Transverse colon (tissue), 4 donors: ENCODE data around the gene TTN. TPM values are rescaled to one million over a fixed set of nuclear protein-coding genes. Genes with fewer than 3 reads are reported as not detected.

Experiments
- DNase-seq: peaks from one replicate; pipeline ENCODE4 v3.0.0-alpha.2; 2019
- H3K27ac ChIP-seq, 4 donors: fragments of 200-600 bp; sonication (generic); 2 replicates each; pipeline ENCODE4 v1.5.1; 2016 to 2018; ENCODE audit warnings: inconsistent platforms in 4 of 4
- H3K27me3 ChIP-seq: fragments of 200-600 bp; sonication (generic); 2 replicates; pipeline ENCODE4 v1.5.1; 2017; ENCODE audit warnings: inconsistent platforms
- H3K36me3 ChIP-seq, 4 donors: fragments of 200-600 bp; sonication (generic); 2 replicates each; pipeline ENCODE4 v1.5.1; 2017 to 2019; ENCODE audit warnings: inconsistent platforms in 4 of 4
- H3K4me1 ChIP-seq, 4 donors: fragments of 200-600 bp; sonication (generic); 2 replicates each; pipeline ENCODE4 v1.5.1; 2017 to 2020; ENCODE audit warnings: inconsistent platforms in 4 of 4
- H3K4me3 ChIP-seq, 4 donors: fragments of 200-600 bp; sonication (generic); 1 replicate in 1 of 4; 2 replicates in 3 of 4; pipeline versions ENCODE4 v1.5.1 to v1.6.1; 2017 to 2019; ENCODE audit warnings: inconsistent platforms in 4 of 4
- H3K9me3 ChIP-seq, 2 donors: fragments of 200-600 bp; sonication (generic); 2 replicates each; pipeline ENCODE4 v1.5.1; 2017 to 2019; ENCODE audit warnings: inconsistent platforms in 2 of 2
- CTCF ChIP-seq, 5 experiments: fragments of 200-600 bp in 3 of 5; fragments of 450-650 bp in 2 of 5; sonication (generic) in 3 of 5; IDR thresholded peaks; 1 replicate in 2 of 5; 2 replicates in 3 of 5; pipeline ENCODE4 v1.5.1; 2016 to 2017; ENCODE audit warnings: antibody characterized with exemption in 5 of 5, inconsistent platforms in 3 of 5, mild to moderate bottlenecking in 2 of 5, moderate library complexity in 1 of 5
- EP300 ChIP-seq: sonication (generic); formaldehyde crosslinking; IDR thresholded peaks from one replicate; pipeline ENCODE4 v1.6.1; 2017; ENCODE audit warnings: antibody characterized with exemption, low read depth
- POLR2A ChIP-seq: fragments of 450-650 bp; IDR thresholded peaks from one replicate; pipeline ENCODE4 v1.6.1; 2016; ENCODE audit warnings: antibody characterized with exemption, mild to moderate bottlenecking, moderate library complexity
- POLR2AphosphoS5 ChIP-seq, 3 donors: sonication (generic); formaldehyde crosslinking; IDR thresholded peaks; one replicate each; pipeline ENCODE4 v1.6.1; 2016; ENCODE audit warnings: antibody characterized with exemption in 3 of 3
- WGBS, 2 donors: methylation state at CpG; one replicate each; pipeline ENCODE4 v1.1.5; 2018; ENCODE audit warnings: low coverage in 1 of 2; 5-methylcytosine and 5-hydroxymethylcytosine counted together
- in situ Hi-C, 4 donors: fragments of 200-750 bp; cut with MboI; loops; one replicate each; pipeline versions ENCODE4 v1.15.0 to v1.15.1; 2017; ENCODE audit warnings: low sequenced_read_pairs in 3 of 4, low pct_ligation_motif_present in 1 of 4, low pct_unique_long_range_greater_than_20kb in 1 of 4
- intact Hi-C: fragments of 100-400 bp; cut with DNase I; formaldehyde crosslinking; loops from one replicate; pipeline ENCODE4 v1.15.1; 2023; ENCODE audit warnings: low total_unique reads
- total RNA-seq, 4 donors: library from RNA; depleted of rRNA; stranded (reverse); fragments of >200 nt; gene quantifications; one replicate each; pipeline ENCODE4 v1.1.0, GENCODE V29; 2016

Gene TTN
- total RNA-seq, 4 donors from 2014 or later, result 6.2 to 43.4 (median 18.1) TPM

- TF ChIP-seq POLR2AphosphoS5 (IDR thresholded peaks at IDR 0.05) (no peak), EP300 (no peak), CTCF (IDR thresholded peaks at IDR 0.05) (no peak), POLR2A (no peak)
- Histone ChIP-seq H3K27me3 (no peaks in the 10 kb centered on the region), H3K4me1 (peaks cover 0 to 15% (median 6%) of the 10 kb centered on the region in 4 donors), H3K9me3 (no peaks in the 10 kb centered on the region), H3K36me3 (peaks cover 0 to 69% (median 25%) of the 10 kb centered on the region in 4 donors), H3K4me3 (no peak overlapping the region), H3K27ac (no peak overlapping the region)
- WGBS, 2 donors, result 87 to 98% methylated on average over 3 of the region's 3 CpGs
- DNase-seq, result no peak
- in situ Hi-C loops, result no loop called here
- intact Hi-C loops, result no loop called here
These were observed 307.6 kb downstream of the TTN start for GRCh38 chr2:178499640-178500039.

- Histone ChIP-seq H3K27me3 (no peaks in the 10 kb centered on the region), H3K36me3 (peaks cover 0 to 68% (median 27%) of the 10 kb centered on the region in 4 donors), H3K27ac (no peak overlapping the region), H3K4me3 (no peak overlapping the region), H3K4me1 (peaks cover 0 to 15% (median 6%) of the 10 kb centered on the region in 4 donors), H3K9me3 (no peaks in the 10 kb centered on the region)
- no peak for DNase-seq
- in situ Hi-C loops, result no loop called here
- intact Hi-C loops, result no loop called here
- TF ChIP-seq CTCF (IDR thresholded peaks at IDR 0.05) (no peak), POLR2A (no peak), EP300 (no peak), POLR2AphosphoS5 (IDR thresholded peaks at IDR 0.05) (no peak)
These were observed 309.1 kb downstream of the TTN start for GRCh38 chr2:178498137-178498536.

GRCh38 chr2:178496049-178496448, 311.2 kb downstream of the TTN start:
- no peaks in the 10 kb centered on the region for H3K27me3 ChIP-seq
- TF ChIP-seq POLR2A, result no peak
- peaks cover 0 to 65% (median 27%) of the 10 kb centered on the region in 4 donors for H3K36me3 ChIP-seq
- no peaks in the 10 kb centered on the region for H3K9me3 ChIP-seq
- DNase-seq, result no peak
- 50 to 66% methylated on average over 3 to 4 of the region's 4 CpGs for WGBS, 2 donors
- H3K4me1 ChIP-seq, result peaks cover 0 to 15% (median 6%) of the 10 kb centered on the region in 4 donors
- no peak overlapping the region for H3K4me3 ChIP-seq
- H3K27ac ChIP-seq, result peak overlapping the region; percentile 46 to 58 (median 52)
- in situ Hi-C loops (no loop called here), intact Hi-C loops (no loop called here)

GRCh38 chr2:178491612-178492011, 315.6 kb downstream of the TTN start:
- TF ChIP-seq POLR2AphosphoS5 (IDR thresholded peaks at IDR 0.05) (no peak), EP300 (no peak), CTCF (IDR thresholded peaks at IDR 0.05) (no peak), POLR2A (no peak)
- no peaks in the 10 kb centered on the region for H3K27me3 ChIP-seq
- peaks cover 0 to 54% (median 20%) of the 10 kb centered on the region in 4 donors for H3K36me3 ChIP-seq
- no peak overlapping the region for H3K27ac ChIP-seq
- no peak overlapping the region for H3K4me3 ChIP-seq
- in situ Hi-C loops, result no loop called here
- intact Hi-C loops, result no loop called here
- WGBS, 2 donors, result 90% methylated on average over 6 of the region's 6 CpGs
- H3K4me1 ChIP-seq, result peaks cover 0 to 13% (median 6%) of the 10 kb centered on the region in 4 donors
- no peaks in the 10 kb centered on the region for H3K9me3 ChIP-seq
- no peak for DNase-seq

GRCh38 chr2:178485356-178485755, 321.9 kb downstream of the TTN start:
- H3K27ac ChIP-seq, result no peak overlapping the region
- 57 to 74% methylated on average over 2 to 3 of the region's 3 CpGs for WGBS, 2 donors
- intact Hi-C loops (loop anchor here (10.0 kb wide), 1 partner anchor 339 kb away; no protein-coding TSS in a partner anchor), in situ Hi-C loops (no loop called here)
- TF ChIP-seq POLR2AphosphoS5 (IDR thresholded peaks at IDR 0.05) (no peak), EP300 (no peak), CTCF (IDR thresholded peaks at IDR 0.05) (no peak), POLR2A (no peak)
- H3K4me1 ChIP-seq, result peaks cover 15 to 38% (median 30%) of the 10 kb centered on the region in 4 donors
- no peaks in the 10 kb centered on the region for H3K9me3 ChIP-seq
- peaks cover 0 to 14% (median 2%) of the 10 kb centered on the region in 4 donors for H3K36me3 ChIP-seq
- no peak for DNase-seq
- no peaks in the 10 kb centered on the region for H3K27me3 ChIP-seq
- H3K4me3 ChIP-seq, result no peak overlapping the region
